IMR-90 (cell line): ENCODE measurements around the gene SCGB1A1.

Experiments
- CTCF ChIP-seq: conservative IDR thresholded peaks from 2 replicates; pipeline ENCODE4 v1.5.1; 2012; ENCODE audit warnings: mild to moderate bottlenecking, low read depth, low read length, improper control_type of control experiment
- ELK1 ChIP-seq: fragments of 150-350 bp; IDR thresholded peaks from 2 replicates; pipeline ENCODE4 v1.6.1; 2016; ENCODE audit warnings: low read depth, mild to moderate bottlenecking, low read length, moderate library complexity, borderline replicate concordance
- POLR2A ChIP-seq: IDR thresholded peaks from 2 replicates; pipeline ENCODE4 v1.6.1; 2012; ENCODE audit warnings: mild to moderate bottlenecking, low read depth, low read length
- RAD21 ChIP-seq: IDR thresholded peaks from 2 replicates; pipeline ENCODE4 v1.6.1; 2012; ENCODE audit warnings: low read length, improper control_type of control experiment
- RFX5 ChIP-seq: IDR thresholded peaks from 2 replicates; pipeline ENCODE4 v1.8.0; 2012; ENCODE audit warnings: low read depth, mild to moderate bottlenecking, low read length, moderate library complexity
- USF2 ChIP-seq: fragments of 150-350 bp; IDR thresholded peaks from 2 replicates; pipeline ENCODE4 v1.6.1; 2017; ENCODE audit warnings: mild to moderate bottlenecking, antibody characterized with exemption, low read length, low read depth

GRCh38 chr11:62401811-62402210 is 17.0 kb upstream of the SCGB1A1 start:
- TF ChIP-seq ELK1 (no peak), RAD21 (no peak), POLR2A (no peak), CTCF (no peak), RFX5 (no peak), USF2 (no peak)
